Activated naive CD4-positive, alpha-beta T cell treated with anti-CD3 and anti-CD28 coated beads for 36 hours (primary cell): ENCODE results near the gene SSC4D. TPM values are rescaled to one million over a fixed set of nuclear protein-coding genes. Genes with fewer than 3 reads are reported as not detected.
"Not testable (repeated sequence)": the region's sequence is repeated elsewhere in the genome, so short reads cannot be mapped to it uniquely, and the experiment has no call there.

Experiments used
- CTCF ChIA-PET: fragments of 350-600 bp; sonication (Branson Sonifier 250); formaldehyde crosslinking; loops from one replicate; lab custom pipeline; 2021; ENCODE audit warnings: antibody characterized with exemption; lab: Charles Lee
- DNase-seq: peaks from one replicate; pipeline ENCODE4 v3.0.0-alpha.2; 2020
- H3K27ac Mint-ChIP-seq: one replicate; pipeline ENCODE4 v1.8.0; 2021; ENCODE audit warnings: mild to moderate bottlenecking, mixed read lengths
- H3K27me3 Mint-ChIP-seq: one replicate; pipeline ENCODE4 v1.8.0; 2021; ENCODE audit warnings: low read depth, mixed read lengths
- H3K36me3 Mint-ChIP-seq: one replicate; pipeline ENCODE4 v1.8.0; 2021; ENCODE audit warnings: low read depth, mixed read lengths
- H3K4me1 Mint-ChIP-seq: one replicate; pipeline ENCODE4 v1.8.0; 2021; ENCODE audit warnings: low read depth, mixed read lengths
- H3K4me3 Mint-ChIP-seq: one replicate; pipeline ENCODE4 v1.8.0; 2021; ENCODE audit warnings: mild to moderate bottlenecking, moderate library complexity, mixed read lengths
- H3K9me3 Mint-ChIP-seq: one replicate; pipeline ENCODE4 v1.8.0; 2021; ENCODE audit warnings: mixed read lengths
- intact Hi-C: fragments of 100-400 bp; cut with micrococcal nuclease; formaldehyde crosslinking; loops from one replicate; pipeline ENCODE4 v1.15.1; 2023
- total RNA-seq, 2 experiments: library from RNA; stranded (reverse); gene quantifications; one replicate each; pipeline ENCODE4 v1.2.3, GENCODE V29; 2021

The SSC4D gene
- under 1 TPM; 0.57 to 0.62 TPM for total RNA-seq

- H3K4me1 Mint-ChIP-seq, result no peaks in the 10 kb centered on the region
- H3K27ac Mint-ChIP-seq, result no peak within 1 kb of the TSS
- CTCF ChIA-PET, result no interaction called here
- H3K4me3 Mint-ChIP-seq, result no peak within 1 kb of the TSS
- no peaks in the 10 kb centered on the region for H3K27me3 Mint-ChIP-seq
- H3K36me3 Mint-ChIP-seq, result no peaks in the 10 kb centered on the region
- intact Hi-C loops, result no loop called here
- DNase-seq, result no peak
- H3K9me3 Mint-ChIP-seq, result no peaks in the 10 kb centered on the region
These were observed at the start of gene SSC4D for GRCh38 chr7:76409537-76409936. SSC4D (minus strand) TSS chr7:76409697; CDS start chr7:76404439, 5,258 bp downstream.

- DNase-seq, H3K36me3 Mint-ChIP-seq, intact Hi-C loops, H3K4me3 Mint-ChIP-seq, H3K27ac Mint-ChIP-seq, CTCF ChIA-PET, H3K4me1 Mint-ChIP-seq, H3K27me3 Mint-ChIP-seq, H3K9me3 Mint-ChIP-seq: not testable (repeated sequence)
These were observed 49.0 kb upstream of the SSC4D start for GRCh38 chr7:76458504-76458903.

GRCh38 chr7:76457017-76457416 is 47.5 kb upstream of the SSC4D start:
- H3K36me3 Mint-ChIP-seq, H3K9me3 Mint-ChIP-seq, H3K4me3 Mint-ChIP-seq, intact Hi-C loops, DNase-seq, H3K27me3 Mint-ChIP-seq, H3K4me1 Mint-ChIP-seq, H3K27ac Mint-ChIP-seq, CTCF ChIA-PET: not testable (repeated sequence)

- DNase-seq, result peak; percentile 50
- Mint-ChIP-seq H3K27ac (peak overlapping the region; percentile 89), H3K4me3 (peak overlapping the region; percentile 45), H3K4me1 (peaks cover 20% of the 10 kb centered on the region)
- intact Hi-C loops, H3K27me3 Mint-ChIP-seq, H3K9me3 Mint-ChIP-seq, CTCF ChIA-PET, H3K36me3 Mint-ChIP-seq: not testable (repeated sequence)
These were observed 36.1 kb upstream of the SSC4D start for GRCh38 chr7:76445577-76446008.

- peak overlapping the region; percentile 80 for H3K27ac Mint-ChIP-seq
- intact Hi-C loops, CTCF ChIA-PET, H3K36me3 Mint-ChIP-seq, H3K27me3 Mint-ChIP-seq, H3K9me3 Mint-ChIP-seq: not testable (repeated sequence)
- peak overlapping the region; percentile 42 for H3K4me3 Mint-ChIP-seq
- DNase-seq, result peak; percentile 37
- peaks cover 20% of the 10 kb centered on the region for H3K4me1 Mint-ChIP-seq
These were observed 34.3 kb upstream of the SSC4D start for GRCh38 chr7:76443846-76444245.

- CTCF ChIA-PET, result interaction anchor here (1.1 kb wide), 1 partner anchor 166 kb away, joined by 4 read pairs; no protein-coding TSS in a partner anchor
- H3K27me3 Mint-ChIP-seq, H3K27ac Mint-ChIP-seq, intact Hi-C loops, H3K9me3 Mint-ChIP-seq, H3K36me3 Mint-ChIP-seq, DNase-seq, H3K4me3 Mint-ChIP-seq: not testable (repeated sequence)
- peaks cover 20% of the 10 kb centered on the region for H3K4me1 Mint-ChIP-seq
These were observed 33.4 kb upstream of the SSC4D start for GRCh38 chr7:76442664-76443446.

GRCh38 chr7:76441792-76442191 is 32.3 kb upstream of the SSC4D start:
- CTCF ChIA-PET, H3K27me3 Mint-ChIP-seq, DNase-seq, intact Hi-C loops, H3K4me3 Mint-ChIP-seq, H3K9me3 Mint-ChIP-seq, H3K27ac Mint-ChIP-seq, H3K36me3 Mint-ChIP-seq: not testable (repeated sequence)
- H3K4me1 Mint-ChIP-seq, result peaks cover 20% of the 10 kb centered on the region

GRCh38 chr7:76440404-76440803 is 30.9 kb upstream of the SSC4D start:
- peaks cover 18% of the 10 kb centered on the region for H3K4me1 Mint-ChIP-seq
- CTCF ChIA-PET, result interaction anchor here (0.6 kb wide), 1 partner anchor 12 kb away, joined by 3 read pairs; no protein-coding TSS in a partner anchor
- H3K27ac Mint-ChIP-seq, DNase-seq, H3K4me3 Mint-ChIP-seq, intact Hi-C loops, H3K36me3 Mint-ChIP-seq, H3K27me3 Mint-ChIP-seq, H3K9me3 Mint-ChIP-seq: not testable (repeated sequence)

GRCh38 chr7:76439120-76439888 is 29.8 kb upstream of the SSC4D start:
- H3K4me1 Mint-ChIP-seq, result peaks cover 11% of the 10 kb centered on the region
- H3K27me3 Mint-ChIP-seq, DNase-seq, H3K9me3 Mint-ChIP-seq, intact Hi-C loops, H3K36me3 Mint-ChIP-seq, H3K27ac Mint-ChIP-seq, CTCF ChIA-PET, H3K4me3 Mint-ChIP-seq: not testable (repeated sequence)

- H3K27me3 Mint-ChIP-seq, CTCF ChIA-PET, H3K36me3 Mint-ChIP-seq, H3K4me3 Mint-ChIP-seq, intact Hi-C loops, H3K27ac Mint-ChIP-seq, H3K4me1 Mint-ChIP-seq, H3K9me3 Mint-ChIP-seq: not testable (repeated sequence)
- DNase-seq, result peak; percentile 80
These were observed 28.4 kb upstream of the SSC4D start for GRCh38 chr7:76437873-76438272.

- H3K27ac Mint-ChIP-seq, result no peak overlapping the region
- DNase-seq, result no peak
- intact Hi-C loops, result no loop called here
- H3K36me3 Mint-ChIP-seq, result peaks cover 2% of the 10 kb centered on the region
- CTCF ChIA-PET, result interaction anchor here (1.0 kb wide), 1 partner anchor 12 kb away, joined by 3 read pairs; no protein-coding TSS in a partner anchor
- no peaks in the 10 kb centered on the region for H3K9me3 Mint-ChIP-seq
- H3K4me1 Mint-ChIP-seq, result peaks cover 5% of the 10 kb centered on the region
- H3K4me3 Mint-ChIP-seq, result no peak overlapping the region
- no peaks in the 10 kb centered on the region for H3K27me3 Mint-ChIP-seq
These were observed 21.3 kb upstream of the SSC4D start for GRCh38 chr7:76430836-76431235.

- no peaks in the 10 kb centered on the region for H3K27me3 Mint-ChIP-seq
- no peaks in the 10 kb centered on the region for H3K9me3 Mint-ChIP-seq
- intact Hi-C loops, result no loop called here
- peaks cover 2% of the 10 kb centered on the region for H3K36me3 Mint-ChIP-seq
- no peak for DNase-seq
- H3K27ac Mint-ChIP-seq, result no peak overlapping the region
- peaks cover 5% of the 10 kb centered on the region for H3K4me1 Mint-ChIP-seq
- CTCF ChIA-PET, result no interaction called here
- H3K4me3 Mint-ChIP-seq, result no peak overlapping the region
These were observed 20.7 kb upstream of the SSC4D start for GRCh38 chr7:76430211-76430610.
